IPS-20b (cell line): Measurements from ENCODE around the gene ADPRHL1.

Experiments
- H3K27ac ChIP-seq: one replicate; pipeline ENCODE4 v1.5.1; 2013; ENCODE audit warnings: low read length
- H3K27me3 ChIP-seq: 2 replicates; pipeline ENCODE4 v1.6.1; 2013; ENCODE audit warnings: mild to moderate bottlenecking, low read length, inconsistent platforms; ENCODE audit not compliant: insufficient read depth
- H3K36me3 ChIP-seq: 2 replicates; pipeline ENCODE4 v1.6.1; 2013; ENCODE audit warnings: low read depth, mild to moderate bottlenecking, inconsistent platforms, low read length, moderate library complexity; ENCODE audit not compliant: insufficient read depth
- H3K4me1 ChIP-seq: 2 replicates; pipeline ENCODE4 v1.6.1; 2013; ENCODE audit warnings: mild to moderate bottlenecking, control low read depth, inconsistent platforms, low read length, moderate library complexity; ENCODE audit not compliant: insufficient read depth
- H3K4me3 ChIP-seq: 2 replicates; pipeline ENCODE4 v1.5.1; 2013; ENCODE audit warnings: mild to moderate bottlenecking, low read length, inconsistent platforms
- H3K9ac ChIP-seq: 2 replicates; pipeline ENCODE4 v1.6.1; 2013; ENCODE audit warnings: low read depth, mild to moderate bottlenecking, inconsistent platforms, low read length, moderate library complexity
- H3K9me3 ChIP-seq: 2 replicates; pipeline ENCODE4 v1.6.1; 2013; ENCODE audit warnings: mild to moderate bottlenecking, low read depth, low read length, inconsistent platforms; ENCODE audit not compliant: insufficient read depth

The ADPRHL1 gene

DNA sequence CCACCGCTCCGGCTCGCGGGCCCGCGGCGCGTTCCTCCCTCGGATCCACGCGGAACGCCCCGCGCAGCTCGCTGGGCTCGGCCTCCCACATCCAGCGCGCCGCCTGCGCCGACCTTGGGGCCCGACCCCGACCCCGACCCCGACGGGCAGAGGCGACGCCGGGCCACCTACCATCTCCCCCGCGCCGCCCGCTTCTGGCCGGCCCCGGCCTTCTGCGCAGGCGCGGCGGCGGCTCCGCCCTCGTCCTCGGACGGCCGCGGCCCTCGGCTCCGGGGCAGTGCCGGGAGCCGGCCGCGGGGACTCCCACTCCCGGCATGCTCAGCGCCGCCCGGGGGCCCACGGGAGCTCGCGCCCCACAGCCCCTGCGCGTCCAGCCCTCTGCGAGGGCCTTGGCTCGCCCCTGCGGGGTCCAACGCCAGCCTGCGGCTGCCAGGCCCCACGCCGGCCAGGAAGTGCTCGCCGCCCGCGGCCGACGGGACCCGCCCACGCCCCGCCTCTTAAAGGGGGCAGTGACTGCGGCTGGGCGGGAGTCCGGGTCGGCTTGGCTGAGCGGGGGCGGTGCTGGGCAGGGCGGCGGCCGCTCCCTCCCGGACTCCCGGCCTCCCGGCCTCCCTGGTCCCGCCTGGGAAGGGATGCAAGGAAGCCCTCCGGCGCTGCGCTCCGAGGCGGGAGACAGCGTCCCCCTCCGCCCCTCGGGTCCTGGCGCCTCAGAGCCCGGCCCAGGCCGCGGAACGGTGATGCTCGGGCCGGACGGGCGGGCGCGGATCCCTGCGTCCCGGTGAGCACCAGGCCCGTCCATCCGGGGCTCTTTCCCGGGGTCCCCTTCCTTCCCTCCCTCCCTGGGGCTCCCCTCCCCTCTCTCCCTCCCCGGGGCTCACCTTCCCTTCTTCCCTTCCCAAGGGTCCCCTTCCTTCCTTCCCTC, 37.5 kb upstream of the ADPRHL1 start, which contains the start of gene DCUN1D2:
DCUN1D2 (minus strand) TSS at position 216 of the 922 bp plus-strand sequence; CDS start at position 174, 42 bp downstream.
- H3K4me1 ChIP-seq, result peaks cover 25% of the 10 kb centered on the region
- no peaks in the 10 kb centered on the region for H3K9me3 ChIP-seq
- H3K4me3 ChIP-seq, result peak within 1 kb of the TSS; percentile 96
- peak within 1 kb of the TSS; percentile 23 for H3K27ac ChIP-seq
- no peaks in the 10 kb centered on the region for H3K27me3 ChIP-seq
- H3K9ac ChIP-seq, result peak within 1 kb of the TSS; percentile 84
- H3K36me3 ChIP-seq, result peaks cover 9% of the 10 kb centered on the region; the same call in 1 of the 2 replicates

DNA sequence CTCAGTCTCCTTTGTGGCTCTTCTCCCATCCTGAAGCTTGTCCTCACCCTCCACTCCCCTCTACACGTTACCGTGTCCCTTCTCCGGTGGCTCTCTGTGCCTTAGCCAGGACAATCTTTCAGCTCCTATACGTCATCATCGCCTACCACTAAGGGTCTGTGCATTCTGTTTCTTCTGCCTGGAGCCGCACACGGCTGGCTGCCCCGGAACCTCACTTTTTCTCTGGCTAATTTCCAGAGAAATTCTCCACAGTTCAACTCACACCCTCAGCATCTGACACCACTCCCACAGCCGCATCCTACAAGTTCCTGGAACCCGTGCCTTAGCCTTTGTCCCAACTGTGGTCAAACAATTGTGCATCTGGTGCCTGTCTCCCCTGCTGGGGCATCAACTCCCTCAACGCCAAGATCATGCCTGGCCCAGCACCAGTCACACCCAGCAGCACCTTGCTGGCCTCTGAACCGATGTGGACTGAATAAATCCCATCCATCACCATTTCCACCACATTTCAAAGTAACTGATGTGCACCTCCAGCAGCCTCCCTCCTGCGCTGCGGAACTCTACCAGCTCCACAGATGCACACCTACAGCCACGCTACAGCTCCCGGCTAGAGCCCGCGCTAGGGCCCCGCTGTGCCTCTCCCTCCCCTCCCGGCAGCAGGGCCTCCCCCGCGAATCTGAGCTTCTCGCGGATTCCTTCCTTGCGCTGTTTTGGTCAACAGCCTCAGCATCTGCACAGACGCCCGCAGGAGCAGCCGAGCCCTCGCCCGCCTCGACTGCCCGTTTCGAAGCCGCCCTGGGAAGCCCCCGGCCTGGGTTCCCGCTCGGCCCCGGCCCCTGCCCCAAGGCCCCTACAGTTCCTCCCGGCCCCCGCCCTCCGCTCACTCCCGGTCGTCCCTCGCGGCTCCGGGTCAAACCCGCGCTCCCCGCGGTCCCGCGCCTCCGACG, 36.5 kb upstream of the ADPRHL1 start:
- Histone ChIP-seq H3K27me3 (no peaks in the 10 kb centered on the region), H3K36me3 (peaks cover 9% of the 10 kb centered on the region; the same call in 1 of the 2 replicates), H3K9me3 (no peaks in the 10 kb centered on the region), H3K9ac (peak overlapping the region; percentile 84), H3K4me1 (peaks cover 17% of the 10 kb centered on the region), H3K4me3 (peak overlapping the region; percentile 96), H3K27ac (no peak overlapping the region)

DNA sequence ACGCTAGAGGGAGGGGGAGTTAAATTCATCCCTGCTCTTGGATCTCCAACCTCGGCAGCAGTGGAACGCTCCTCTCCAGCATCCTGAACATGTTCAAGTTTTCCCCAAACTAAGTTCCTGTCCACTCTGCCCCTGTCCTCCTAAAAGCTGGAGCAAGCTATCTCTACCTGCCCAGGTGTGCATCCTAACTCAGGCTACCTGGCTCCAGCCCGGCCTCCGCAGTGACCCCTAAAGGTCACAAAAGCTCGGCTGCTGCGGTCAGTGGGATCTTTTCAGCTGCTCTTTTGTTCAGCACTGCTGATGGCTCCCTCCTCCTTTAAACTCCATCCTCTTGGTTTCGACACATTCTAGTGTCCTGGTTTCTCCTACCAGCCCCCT, 35.9 kb upstream of the ADPRHL1 start:
- Histone ChIP-seq H3K4me3 (peak overlapping the region; percentile 96), H3K4me1 (peaks cover 17% of the 10 kb centered on the region), H3K27me3 (no peaks in the 10 kb centered on the region), H3K36me3 (peaks cover 9% of the 10 kb centered on the region; the same call in 1 of the 2 replicates), H3K27ac (no peak overlapping the region), H3K9me3 (no peaks in the 10 kb centered on the region), H3K9ac (peak overlapping the region; percentile 84; the same call in 1 of the 2 replicates)

DNA sequence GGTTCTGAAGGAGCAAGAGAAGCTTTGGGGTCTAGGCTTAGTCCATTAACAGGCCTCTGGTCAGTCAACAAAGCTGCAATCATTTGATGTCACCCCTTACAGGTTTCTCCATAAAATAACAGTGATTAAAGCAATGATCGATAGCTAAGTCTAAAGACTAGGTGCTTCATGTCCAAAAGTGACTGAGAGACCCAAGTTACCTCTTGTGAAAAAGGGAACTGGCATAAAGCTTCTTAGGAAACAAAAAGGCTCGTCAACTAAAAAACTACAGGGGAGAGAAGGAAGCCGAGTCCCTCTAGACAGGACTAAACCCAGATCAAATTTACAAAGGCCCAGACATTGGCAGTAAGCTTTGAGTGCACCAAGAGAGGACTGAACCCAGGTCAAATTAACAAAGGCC, 35.0 kb upstream of the ADPRHL1 start:
- Histone ChIP-seq H3K4me3 (0 out of 2 replicates have a peak overlapping the region, but pooled peaks have one; percentile 96), H3K4me1 (peaks cover 18% of the 10 kb centered on the region), H3K27ac (no peak overlapping the region), H3K9ac (peak overlapping the region; percentile 84; the same call in 1 of the 2 replicates), H3K36me3 (peaks cover 14% of the 10 kb centered on the region; the same call in 1 of the 2 replicates), H3K27me3 (no peaks in the 10 kb centered on the region), H3K9me3 (no peaks in the 10 kb centered on the region)

DNA sequence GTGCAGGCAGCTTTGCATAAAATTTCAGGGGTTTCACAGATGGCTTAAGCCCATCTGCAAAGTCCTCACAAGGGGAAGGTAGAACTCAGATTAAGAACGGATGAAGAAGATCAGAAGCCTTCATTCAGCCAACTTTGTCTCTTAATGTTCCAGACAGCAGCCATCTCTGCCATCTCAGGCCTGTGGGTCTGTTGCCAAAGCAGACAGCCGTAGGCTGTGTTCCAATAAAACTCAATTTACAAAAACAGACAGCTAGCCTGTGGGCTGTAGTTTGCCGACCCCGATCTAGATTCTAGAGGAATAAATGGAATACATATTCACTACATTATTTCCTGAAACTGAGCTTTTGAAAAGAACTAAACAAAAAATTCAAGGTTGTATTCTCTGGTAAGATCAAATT, 33.4 kb upstream of the ADPRHL1 start:
- Histone ChIP-seq H3K9me3 (no peaks in the 10 kb centered on the region), H3K4me3 (no peak overlapping the region), H3K36me3 (peaks cover 19% of the 10 kb centered on the region; the same call in 1 of the 2 replicates), H3K9ac (no peak overlapping the region), H3K27ac (no peak overlapping the region), H3K4me1 (peaks cover 9% of the 10 kb centered on the region), H3K27me3 (no peaks in the 10 kb centered on the region)

DNA sequence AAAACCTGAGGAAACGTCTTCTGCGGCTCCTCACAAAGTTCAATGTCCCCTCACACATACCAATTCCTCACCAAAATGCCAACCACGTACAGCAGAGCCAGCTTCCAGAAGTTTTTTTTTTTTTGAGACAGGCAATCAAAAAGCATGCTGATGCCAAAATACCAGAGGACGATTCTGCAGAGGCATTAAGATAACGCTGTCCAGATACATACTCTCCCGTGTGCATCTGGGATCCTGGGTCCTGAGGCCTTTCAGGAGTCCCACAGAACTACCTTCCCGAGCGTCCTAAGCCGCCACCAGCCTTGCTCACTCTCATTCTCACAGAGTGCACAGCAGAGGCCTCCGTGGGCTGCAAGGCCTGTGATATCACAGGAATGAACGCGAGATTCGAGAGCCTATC, 32.3 kb upstream of the ADPRHL1 start:
- no peak overlapping the region for H3K9ac ChIP-seq

DNA sequence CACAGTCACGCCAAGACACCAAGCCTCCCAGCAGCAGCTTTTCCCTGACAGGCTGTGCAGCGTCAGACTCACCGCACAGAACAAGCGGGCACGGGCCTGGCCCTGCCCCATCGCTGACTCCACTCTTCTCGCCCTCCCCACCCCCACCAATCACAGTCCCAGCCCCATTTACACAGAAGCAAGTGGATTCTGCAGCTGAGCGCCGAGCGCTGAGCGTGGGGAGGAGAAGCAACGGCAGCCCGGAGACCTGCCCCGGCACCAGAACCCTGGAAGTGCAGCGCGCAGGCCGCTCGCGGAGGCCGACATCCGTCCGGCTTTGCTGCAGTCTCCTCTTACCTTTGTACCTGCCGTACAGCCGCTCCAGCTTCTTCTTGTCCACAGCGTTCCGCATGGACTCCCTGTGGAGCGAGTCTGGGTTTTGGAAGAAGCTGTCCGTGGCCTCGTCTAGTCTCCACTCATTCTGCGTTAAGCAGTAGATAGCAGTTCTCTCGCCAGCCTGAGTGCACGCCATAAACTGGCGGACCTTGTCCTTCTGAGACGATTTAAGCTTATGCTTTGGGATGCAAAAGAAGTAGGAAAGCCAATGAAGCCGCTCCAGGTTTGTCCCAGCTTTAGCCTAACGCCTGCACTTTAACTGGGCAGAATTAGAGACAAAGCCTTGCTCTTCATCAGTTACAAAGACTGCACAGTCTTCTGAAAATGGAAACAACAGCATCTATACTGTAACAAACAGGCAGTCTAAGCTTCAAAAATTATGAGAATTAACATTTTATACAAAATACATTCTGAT, 30.4 kb upstream of the ADPRHL1 start:
- Histone ChIP-seq H3K4me3 (no peak overlapping the region), H3K9me3 (no peaks in the 10 kb centered on the region), H3K4me1 (peaks cover 9% of the 10 kb centered on the region), H3K27me3 (no peaks in the 10 kb centered on the region), H3K36me3 (peaks cover 41% of the 10 kb centered on the region), H3K27ac (no peak overlapping the region), H3K9ac (no peak overlapping the region)

More for the DNA sequence above, 32.3 kb upstream of the ADPRHL1 start:
- no peaks in the 10 kb centered on the region for H3K27me3 ChIP-seq
- H3K4me1 ChIP-seq, result peaks cover 9% of the 10 kb centered on the region
- peaks cover 23% of the 10 kb centered on the region; the same call in 1 of the 2 replicates for H3K36me3 ChIP-seq
- H3K4me3 ChIP-seq, result no peak overlapping the region
- H3K9me3 ChIP-seq, result no peaks in the 10 kb centered on the region
- no peak overlapping the region for H3K27ac ChIP-seq

DNA sequence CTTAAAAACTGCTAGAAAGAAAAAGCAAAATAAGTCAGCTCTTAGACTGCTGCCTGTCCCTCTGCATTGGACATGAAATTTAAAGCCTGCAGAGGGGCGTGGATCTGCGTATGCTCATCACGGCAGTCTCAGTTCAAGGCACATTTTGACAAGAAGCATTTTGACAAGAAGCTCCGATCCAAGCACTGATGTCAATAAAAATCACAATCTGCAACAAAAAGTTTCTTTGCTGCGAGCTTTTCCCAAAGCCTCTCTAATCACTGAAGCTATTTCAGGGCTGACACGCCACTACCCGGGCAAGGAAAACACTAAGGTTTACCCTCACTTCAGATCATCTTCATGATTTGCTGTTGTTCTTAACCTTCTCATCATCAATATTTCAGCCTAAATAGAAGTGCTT, 29.8 kb upstream of the ADPRHL1 start:
- no peak overlapping the region for H3K9ac ChIP-seq
- no peaks in the 10 kb centered on the region for H3K27me3 ChIP-seq
- no peak overlapping the region for H3K4me3 ChIP-seq
- H3K4me1 ChIP-seq, result peaks cover 9% of the 10 kb centered on the region; the same call in 1 of the 2 replicates
- H3K36me3 ChIP-seq, result peaks cover 47% of the 10 kb centered on the region
- no peaks in the 10 kb centered on the region for H3K9me3 ChIP-seq
- H3K27ac ChIP-seq, result no peak overlapping the region

DNA sequence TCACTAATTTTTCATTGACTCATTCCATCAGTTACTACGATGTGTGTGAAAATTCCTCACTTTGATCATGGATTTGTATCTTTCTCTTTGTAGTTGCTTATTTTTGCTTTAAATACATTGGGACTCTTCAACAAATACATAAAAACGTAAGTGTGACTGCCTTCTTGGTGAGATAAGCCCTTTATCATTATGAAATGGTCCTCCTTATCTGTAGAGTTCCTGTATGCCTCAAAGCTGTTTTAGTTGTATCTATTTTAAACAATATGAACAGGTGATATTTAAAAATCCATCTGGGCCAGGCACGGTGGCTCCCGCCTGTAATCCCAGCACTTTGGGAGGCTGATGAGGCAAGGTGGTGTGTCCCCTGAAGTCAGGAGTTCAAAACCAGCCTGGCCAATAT, 25.9 kb upstream of the ADPRHL1 start:
- peaks cover 78% of the 10 kb centered on the region for H3K36me3 ChIP-seq
- H3K4me3 ChIP-seq, result no peak overlapping the region
- H3K9ac ChIP-seq, result no peak overlapping the region

DNA sequence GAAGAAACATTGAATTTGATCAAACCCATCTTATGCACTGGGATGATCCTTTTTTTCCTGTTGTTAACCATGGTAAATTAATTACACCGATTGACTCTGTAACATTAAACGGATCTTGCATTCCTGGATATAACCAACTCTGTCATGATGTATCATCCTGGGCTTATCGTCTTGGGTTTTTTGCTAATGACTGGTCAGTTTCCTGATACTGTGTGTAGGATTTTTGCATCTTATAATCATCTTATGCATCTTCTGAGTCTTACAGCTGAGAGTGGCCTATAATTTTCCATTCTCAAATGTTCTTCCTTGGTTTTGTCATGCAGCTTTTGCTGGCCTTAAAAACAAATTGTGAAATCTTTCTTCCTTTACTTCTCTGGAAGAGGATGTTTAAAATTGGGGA, 24.4 kb upstream of the ADPRHL1 start:
- H3K36me3 ChIP-seq, result peaks cover 79% of the 10 kb centered on the region
- H3K4me1 ChIP-seq, result no peaks in the 10 kb centered on the region
- H3K27ac ChIP-seq, result no peak overlapping the region
- no peak overlapping the region for H3K9ac ChIP-seq
- H3K27me3 ChIP-seq, result no peaks in the 10 kb centered on the region
- H3K9me3 ChIP-seq, result no peaks in the 10 kb centered on the region
- H3K4me3 ChIP-seq, result no peak overlapping the region

More for the DNA sequence above, 25.9 kb upstream of the ADPRHL1 start:
- H3K27ac ChIP-seq, result no peak overlapping the region
- H3K9me3 ChIP-seq, result no peaks in the 10 kb centered on the region
- peaks cover 4% of the 10 kb centered on the region; the same call in 1 of the 2 replicates for H3K4me1 ChIP-seq
- no peaks in the 10 kb centered on the region for H3K27me3 ChIP-seq

DNA sequence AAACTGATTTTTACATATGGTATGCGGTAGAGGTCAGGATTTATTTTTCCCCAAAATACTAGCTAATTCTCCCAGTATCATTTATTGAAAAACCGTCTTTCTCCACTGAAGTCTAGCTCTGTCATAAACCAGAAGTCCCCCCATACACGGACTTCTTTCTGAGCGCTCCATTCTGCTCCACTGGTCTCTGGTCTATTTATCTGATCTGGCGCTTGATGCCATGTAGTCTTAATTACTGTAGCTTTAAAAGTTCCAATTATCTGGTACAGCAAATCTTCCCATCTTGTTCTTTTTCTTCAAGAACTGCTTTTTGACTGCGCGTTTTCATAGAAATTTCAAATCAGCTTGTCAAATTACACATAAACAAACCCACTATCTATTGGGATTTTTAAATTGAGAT, 23.5 kb upstream of the ADPRHL1 start:
- Histone ChIP-seq H3K9me3 (no peaks in the 10 kb centered on the region), H3K36me3 (peaks cover 82% of the 10 kb centered on the region), H3K4me1 (no peaks in the 10 kb centered on the region), H3K27me3 (no peaks in the 10 kb centered on the region), H3K27ac (no peak overlapping the region), H3K4me3 (no peak overlapping the region), H3K9ac (no peak overlapping the region)
